Ishikawa (cell line): ENCODE results near the gene BSDC1.

ENCODE experiments used
- EGR1 ChIP-seq: IDR thresholded peaks from 2 replicates; pipeline ENCODE4 v1.6.1; 2012
- MAX ChIP-seq: IDR thresholded peaks from 2 replicates; pipeline ENCODE4 v1.6.1; 2012
- REST ChIP-seq: IDR thresholded peaks from 2 replicates; pipeline ENCODE4 v1.6.1; 2012; ENCODE audit warnings: low read depth, mild to moderate bottlenecking
- TAF1 ChIP-seq: IDR thresholded peaks from 2 replicates; pipeline ENCODE4 v1.6.1; 2012; ENCODE audit warnings: low read depth, mild to moderate bottlenecking
- USF1 ChIP-seq: IDR thresholded peaks from 2 replicates; pipeline ENCODE4 v1.6.1; 2012
- ZBTB7A ChIP-seq: IDR thresholded peaks from 2 replicates; pipeline ENCODE4 v1.6.1; 2012; ENCODE audit warnings: low read depth

GRCh38 chr1:32438136-32438535, 43.9 kb upstream of the BSDC1 start:
- TF ChIP-seq TAF1 (no peak), ZBTB7A (no peak), USF1 (no peak), EGR1 (no peak), MAX (no peak), REST (no peak)
